PFSK-1 (cell line): ENCODE results near the gene NDP.

ENCODE experiments used
- FOXP2 ChIP-seq: optimal IDR thresholded peaks from 2 replicates; pipeline ENCODE3; 2011; ENCODE audit warnings: borderline replicate concordance, control low read depth, inconsistent platforms; ENCODE audit not compliant: insufficient read depth; ENCODE audit errors: extremely low read length, extremely low read depth
- POLR2AphosphoS5 ChIP-seq: IDR thresholded peaks from 2 replicates; pipeline ENCODE4 v1.6.1; 2012; ENCODE audit warnings: low read depth, mild to moderate bottlenecking, control low read depth, low read length, moderate library complexity
- REST ChIP-seq, 2 experiments: IDR thresholded peaks; 2 replicates each; pipeline versions ENCODE4 v1.6.1 to v1.8.0; 2011 to 2012; ENCODE audit warnings: low read depth in 2 of 2, low read length in 2 of 2, control low read depth in 1 of 2, inconsistent platforms in 1 of 2, mild to moderate bottlenecking in 1 of 2, moderate library complexity in 1 of 2; ENCODE audit not compliant: insufficient read depth in 1 of 2
- SIN3A ChIP-seq: IDR thresholded peaks from 2 replicates; pipeline ENCODE4 v1.6.1; 2012; ENCODE audit warnings: mild to moderate bottlenecking, low read length, moderate library complexity, borderline replicate concordance; ENCODE audit not compliant: insufficient read depth
- TAF1 ChIP-seq: IDR thresholded peaks from 2 replicates; pipeline ENCODE4 v1.6.1; 2012; ENCODE audit warnings: low read length, control low read depth, borderline replicate concordance; ENCODE audit not compliant: insufficient read depth

NDP gene

GRCh38 chrX:44006081-44006480, 32.9 kb upstream of the NDP start:
- TF ChIP-seq TAF1 (no peak), SIN3A (no peak), FOXP2 (no peak), REST (IDR thresholded peaks at IDR 0.05; ENCODE audit: insufficient read depth in 1 of 2, low read depth in 2 of 2, low read length in 2 of 2) (no peak), POLR2AphosphoS5 (no peak)

DNA sequence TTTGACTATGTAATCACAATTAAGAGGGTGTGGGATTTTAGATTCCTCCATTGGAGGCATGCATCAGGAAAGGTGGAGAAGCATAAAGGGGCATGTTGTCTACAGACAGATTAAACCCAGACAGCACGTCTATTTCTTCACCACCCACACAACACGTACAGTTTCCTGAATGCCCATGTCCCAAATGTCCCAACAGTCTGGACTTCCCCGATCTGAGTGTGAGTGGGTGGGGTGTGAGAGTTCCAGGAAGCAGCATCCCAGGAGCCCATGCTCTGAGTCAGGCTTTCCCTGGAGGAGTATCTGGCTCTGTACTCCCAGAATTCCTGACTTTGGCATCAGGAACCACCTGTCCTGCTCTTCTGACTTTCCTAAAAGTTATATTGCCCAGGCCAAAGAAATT, 30.8 kb upstream of the NDP start:
- TF ChIP-seq TAF1 (no peak), FOXP2 (no peak), REST (IDR thresholded peaks at IDR 0.05; ENCODE audit: insufficient read depth in 1 of 2, low read depth in 2 of 2, low read length in 2 of 2) (no peak), POLR2AphosphoS5 (no peak), SIN3A (no peak)

DNA sequence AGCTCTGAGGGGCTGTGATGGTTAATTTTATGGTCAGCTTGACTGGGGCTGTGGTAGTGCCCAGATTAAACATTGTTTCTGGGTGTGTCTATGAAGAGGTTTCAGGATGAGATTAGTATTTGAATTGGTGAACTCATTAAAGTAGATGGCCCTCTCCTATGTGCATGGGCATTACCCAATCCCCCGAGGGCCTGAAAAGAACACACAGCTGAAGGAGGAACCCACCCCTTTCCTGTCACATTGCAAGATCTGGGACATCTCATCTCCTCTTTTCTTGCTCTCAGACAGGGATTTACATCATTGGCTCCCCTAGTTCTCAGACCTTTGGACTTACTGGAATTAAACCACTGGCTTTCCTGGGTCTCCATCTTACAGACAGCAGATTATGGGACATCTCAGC, 29.4 kb upstream of the NDP start:
- TF ChIP-seq FOXP2 (no peak), SIN3A (no peak), POLR2AphosphoS5 (no peak), REST (IDR thresholded peaks at IDR 0.05; ENCODE audit: insufficient read depth in 1 of 2, low read depth in 2 of 2, low read length in 2 of 2) (no peak), TAF1 (no peak)

- no peak for TF ChIP-seq REST (IDR thresholded peaks at IDR 0.05; ENCODE audit: insufficient read depth in 1 of 2, low read depth in 2 of 2, low read length in 2 of 2)
- TF ChIP-seq TAF1: no peak
- no peak for TF ChIP-seq POLR2AphosphoS5
- no peak for TF ChIP-seq FOXP2
- TF ChIP-seq SIN3A: no peak
These were observed 25.2 kb upstream of the NDP start for GRCh38 chrX:43998374-43998773.

DNA sequence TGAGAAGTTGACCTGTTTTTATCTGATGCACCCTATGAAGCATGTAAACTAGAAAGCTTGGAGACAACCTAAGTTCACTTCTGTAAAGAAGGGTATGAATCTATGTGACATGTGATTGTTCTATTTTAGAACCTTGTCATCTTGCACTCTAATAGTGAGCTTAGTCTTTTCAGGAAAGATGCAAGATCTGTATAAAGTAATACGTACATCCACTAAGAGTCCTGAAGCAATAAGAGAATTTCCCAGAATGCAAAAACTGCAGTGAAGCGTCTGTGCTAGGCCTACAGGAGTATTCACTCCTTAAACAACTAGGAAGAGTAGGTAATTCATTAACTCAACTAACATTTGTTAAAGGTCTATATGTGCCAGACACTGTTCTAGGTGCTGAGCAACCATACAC, 23.3 kb upstream of the NDP start:
- no peak for TF ChIP-seq REST (IDR thresholded peaks at IDR 0.05; ENCODE audit: insufficient read depth in 1 of 2, low read depth in 2 of 2, low read length in 2 of 2)
- no peak for TF ChIP-seq TAF1
- TF ChIP-seq POLR2AphosphoS5: no peak
- no peak for TF ChIP-seq FOXP2
- no peak for TF ChIP-seq SIN3A
